Kidney epithelial cell (primary cell): Measurements from ENCODE around the gene COX4I2. TPM values are rescaled to one million over a fixed set of nuclear protein-coding genes. Genes with fewer than 3 reads are reported as not detected.
"Not testable (repeated sequence)": the region's sequence is repeated elsewhere in the genome, so short reads cannot be mapped to it uniquely, and the experiment has no call there.

Source experiments
- DNase-seq: peaks from one replicate; pipeline ENCODE4 v3.0.0-alpha.2; 2010; ENCODE audit warnings: low read depth
- H3K27me3 ChIP-seq: 2 replicates; pipeline ENCODE4 v1.6.0; 2011; ENCODE audit warnings: low read length; ENCODE audit not compliant: control insufficient read depth, insufficient read depth
- H3K36me3 ChIP-seq: 2 replicates; pipeline ENCODE4 v1.5.1; 2011; ENCODE audit warnings: low read length; ENCODE audit not compliant: control insufficient read depth, insufficient read depth
- H3K4me3 ChIP-seq: 2 replicates; pipeline ENCODE4 v1.5.1; 2011; ENCODE audit warnings: low read depth, mild to moderate bottlenecking, control low read depth, low read length
- CTCF ChIP-seq: IDR thresholded peaks from 2 replicates; pipeline ENCODE4 v1.5.1; 2011; ENCODE audit warnings: mild to moderate bottlenecking, moderate library complexity, low read length, control low read depth, inconsistent platforms; ENCODE audit not compliant: insufficient read depth, poor library complexity, severe bottlenecking
- total RNA-seq: library from RNA; depleted of rRNA; stranded (reverse); fragments of >200 nt; gene quantifications from 2 replicates; pipeline ENCODE4 v1.2.3, GENCODE V29; 2015

COX4I2 gene
- total RNA-seq, 1 donor from 2014 or later: 0.25 TPM

DNA sequence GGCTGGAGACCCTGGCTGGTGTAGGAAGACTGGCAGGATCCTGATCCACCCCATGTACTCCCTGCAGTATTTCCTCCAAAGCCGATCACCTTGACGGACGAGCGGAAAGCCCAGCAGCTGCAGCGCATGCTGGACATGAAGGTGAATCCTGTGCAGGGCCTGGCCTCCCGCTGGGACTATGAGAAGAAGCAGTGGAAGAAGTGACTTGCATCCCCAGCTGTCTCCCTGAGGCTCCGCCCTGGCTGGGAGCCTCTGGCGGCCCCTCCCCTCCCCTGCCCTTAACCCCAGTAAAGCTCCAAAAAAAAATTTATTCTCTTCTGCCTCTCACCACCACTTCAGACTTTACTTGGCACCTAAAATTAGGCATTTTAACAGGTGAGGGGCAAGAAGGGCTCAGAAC lies 7.0 kb downstream of the COX4I2 start:
- DNase-seq: no peak
- Histone ChIP-seq H3K36me3 (no peaks in the 10 kb centered on the region), H3K4me3 (no peak overlapping the region), H3K27me3 (no peaks in the 10 kb centered on the region)
- no peak for TF ChIP-seq CTCF

DNA sequence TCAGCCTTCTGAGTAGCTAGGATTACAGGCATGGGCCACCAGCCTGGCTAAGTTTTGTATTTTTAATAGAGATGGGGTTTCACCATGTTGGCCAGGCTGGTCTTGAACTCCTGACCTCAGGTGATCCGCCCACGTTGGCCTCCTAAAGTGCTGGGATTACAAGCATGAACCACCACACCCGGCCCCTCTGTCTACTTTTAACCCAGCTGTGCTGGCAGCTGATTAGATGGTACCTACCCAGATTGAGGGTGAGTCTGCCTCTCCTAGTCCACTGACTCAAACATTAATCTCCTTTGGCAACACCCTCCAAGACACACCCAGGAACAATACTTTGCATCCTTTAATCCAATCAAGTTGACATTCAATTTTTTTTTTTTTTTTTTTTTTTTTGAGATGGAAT lies 10.4 kb downstream of the COX4I2 start:
- H3K27me3 ChIP-seq, DNase-seq, H3K4me3 ChIP-seq, H3K36me3 ChIP-seq: not testable (repeated sequence)

GRCh38 chr20:31652917-31653396 lies 15.2 kb downstream of the COX4I2 start:
- DNase-seq: no peak
- H3K27me3 ChIP-seq: no peaks in the 10 kb centered on the region
- no peak for TF ChIP-seq CTCF

GRCh38 chr20:31653561-31653960 lies 15.8 kb downstream of the COX4I2 start:
- Histone ChIP-seq H3K36me3 (no peaks in the 10 kb centered on the region), H3K4me3 (no peak overlapping the region), H3K27me3 (no peaks in the 10 kb centered on the region)
- no peak for TF ChIP-seq CTCF
- no peak for DNase-seq

More at GRCh38 chr20:31652917-31653396, 15.2 kb downstream of the COX4I2 start:
- no peaks in the 10 kb centered on the region for H3K36me3 ChIP-seq
- no peak overlapping the region for H3K4me3 ChIP-seq

GRCh38 chr20:31654534-31654933 lies 16.8 kb downstream of the COX4I2 start:
- DNase-seq: no peak
- no peak for TF ChIP-seq CTCF

GRCh38 chr20:31661625-31662371 lies 24.1 kb downstream of the COX4I2 start:
- no peaks in the 10 kb centered on the region for H3K27me3 ChIP-seq
- no peak for DNase-seq
- H3K4me3 ChIP-seq: no peak overlapping the region
- H3K36me3 ChIP-seq: peaks cover 8% of the 10 kb centered on the region
- peak; percentile 83 for TF ChIP-seq CTCF

More at GRCh38 chr20:31654534-31654933, 16.8 kb downstream of the COX4I2 start:
- H3K36me3 ChIP-seq: no peaks in the 10 kb centered on the region
- no peak overlapping the region for H3K4me3 ChIP-seq
- H3K27me3 ChIP-seq: no peaks in the 10 kb centered on the region
